Gastrocnemius medialis (tissue), 4 donors: ENCODE data around the gene SNX21.

ENCODE experiments used
- POLR2A ChIP-seq, 2 donors: fragments of 450-650 bp; IDR thresholded peaks; one replicate each; pipeline ENCODE4 v1.6.1; 2017; ENCODE audit warnings: antibody characterized with exemption in 2 of 2, mild to moderate bottlenecking in 2 of 2, moderate library complexity in 2 of 2
- TF ChIP-seq, protein P1 (sequence below), 5 experiments: fragments of 450-650 bp in 3 of 5; fragments of 200-600 bp in 2 of 5; sonication (generic) in 2 of 5; IDR thresholded peaks in 4 of 5; conservative IDR thresholded peaks in 1 of 5; 1 replicate in 4 of 5; 2 replicates in 1 of 5; pipeline ENCODE4 v1.5.1; 2016 to 2019; ENCODE audit warnings: antibody characterized with exemption in 5 of 5, mild to moderate bottlenecking in 3 of 5, moderate library complexity in 3 of 5

DNA sequence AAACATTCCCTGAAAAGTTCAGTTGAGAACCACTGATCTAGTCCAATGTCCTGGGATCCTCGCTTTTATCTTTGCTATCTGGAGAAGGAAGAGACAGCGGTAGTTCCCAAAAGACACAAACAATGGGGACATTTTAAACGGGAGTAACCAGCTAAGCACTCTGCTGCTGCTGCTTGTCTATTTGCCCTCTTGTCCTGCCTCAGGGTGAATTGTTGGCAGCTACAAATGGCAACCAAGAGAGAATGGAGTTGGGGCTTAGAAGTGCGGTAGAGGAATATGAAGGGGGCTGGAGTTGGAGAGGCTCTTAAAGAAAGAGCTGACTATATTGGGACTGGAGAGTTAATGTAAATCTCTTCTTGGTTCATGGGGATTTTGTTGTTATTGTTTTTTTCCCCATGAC is 41.0 kb downstream of the SNX21 start:
- TF ChIP-seq, protein P1, sequence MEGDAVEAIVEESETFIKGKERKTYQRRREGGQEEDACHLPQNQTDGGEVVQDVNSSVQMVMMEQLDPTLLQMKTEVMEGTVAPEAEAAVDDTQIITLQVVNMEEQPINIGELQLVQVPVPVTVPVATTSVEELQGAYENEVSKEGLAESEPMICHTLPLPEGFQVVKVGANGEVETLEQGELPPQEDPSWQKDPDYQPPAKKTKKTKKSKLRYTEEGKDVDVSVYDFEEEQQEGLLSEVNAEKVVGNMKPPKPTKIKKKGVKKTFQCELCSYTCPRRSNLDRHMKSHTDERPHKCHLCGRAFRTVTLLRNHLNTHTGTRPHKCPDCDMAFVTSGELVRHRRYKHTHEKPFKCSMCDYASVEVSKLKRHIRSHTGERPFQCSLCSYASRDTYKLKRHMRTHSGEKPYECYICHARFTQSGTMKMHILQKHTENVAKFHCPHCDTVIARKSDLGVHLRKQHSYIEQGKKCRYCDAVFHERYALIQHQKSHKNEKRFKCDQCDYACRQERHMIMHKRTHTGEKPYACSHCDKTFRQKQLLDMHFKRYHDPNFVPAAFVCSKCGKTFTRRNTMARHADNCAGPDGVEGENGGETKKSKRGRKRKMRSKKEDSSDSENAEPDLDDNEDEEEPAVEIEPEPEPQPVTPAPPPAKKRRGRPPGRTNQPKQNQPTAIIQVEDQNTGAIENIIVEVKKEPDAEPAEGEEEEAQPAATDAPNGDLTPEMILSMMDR (IDR thresholded peaks at IDR 0.05 in 4 of 5, conservative IDR thresholded peaks at IDR 0.05 in 1 of 5) = no peak
- no peak for TF ChIP-seq POLR2A (IDR thresholded peaks at IDR 0.05)
